Testis (tissue), 3 donors: ENCODE data around the gene FSCN2. TPM values are rescaled to one million over a fixed set of nuclear protein-coding genes. Genes with fewer than 3 reads are reported as not detected.

Experiments
- DNase-seq: peaks from one replicate; pipeline ENCODE4 v3.0.0-alpha.2; 2019
- H3K27ac ChIP-seq, 2 donors: fragments of 200-600 bp; sonication (generic); one replicate each; pipeline ENCODE4 v1.5.1; 2019
- H3K27me3 ChIP-seq: fragments of 200-600 bp; sonication (generic); one replicate; pipeline ENCODE4 v1.5.1; 2019
- H3K36me3 ChIP-seq: fragments of 200-600 bp; sonication (generic); one replicate; pipeline ENCODE4 v1.5.1; 2017; ENCODE audit warnings: low read depth; ENCODE audit errors: missing control alignments
- H3K4me1 ChIP-seq: fragments of 200-600 bp; sonication (generic); one replicate; pipeline ENCODE4 v1.5.1; 2019
- H3K4me3 ChIP-seq, 2 donors: fragments of 200-600 bp; sonication (generic); one replicate each; pipeline ENCODE4 v1.5.1; 2017 to 2019
- H3K9me3 ChIP-seq: fragments of 200-600 bp; sonication (generic); one replicate; pipeline ENCODE4 v1.5.1; 2017
- CTCF ChIP-seq, 3 experiments: fragments of 450-650 bp in 2 of 3; fragments of 200-600 bp in 1 of 3; sonication (generic) in 1 of 3; IDR thresholded peaks; one replicate each; pipeline ENCODE4 v1.5.1; 2016 to 2019; ENCODE audit warnings: antibody characterized with exemption in 3 of 3, mild to moderate bottlenecking in 2 of 3, moderate library complexity in 1 of 3
- POLR2A ChIP-seq: fragments of 450-650 bp; IDR thresholded peaks from one replicate; pipeline ENCODE4 v1.6.1; 2017; ENCODE audit warnings: antibody characterized with exemption, mild to moderate bottlenecking, moderate library complexity
- WGBS, 2 donors: methylation state at CpG; one replicate each; pipeline ENCODE4 v1.1.5; 2018; 5-methylcytosine and 5-hydroxymethylcytosine counted together
- intact Hi-C: fragments of 100-400 bp; cut with DNase I; formaldehyde crosslinking; loops from one replicate; pipeline ENCODE4 v1.15.1; 2023; ENCODE audit warnings: low total_unique reads
- polyA plus RNA-seq: library from polyadenylated mRNA; stranded (reverse); fragments of 350-450 nt; fragmentation: Illumina TruSeq; extraction: RNeasy Lipid Tissue Mini Kit (QIAGEN cat#74804); gene quantifications from one replicate; pipeline ENCODE4 v1.2.3, GENCODE V29; 2014; ENCODE audit warnings: low read depth, low replicate concordance; ENCODE audit not compliant: insufficient read depth
- total RNA-seq, 2 donors: library from RNA; depleted of rRNA; stranded (reverse); fragments of >200 nt; gene quantifications; one replicate each; pipeline ENCODE4 v1.2.3, GENCODE V29; 2016

FSCN2 gene
- total and polyA plus RNA-seq, 3 donors from 2014 or later: 0.37 to 4.0 (median 3.5) TPM

- Histone ChIP-seq H3K36me3 (no peaks in the 10 kb centered on the region), H3K9me3 (no peaks in the 10 kb centered on the region), H3K4me1 (peaks cover 39% of the 10 kb centered on the region), H3K4me3 (peak overlapping the region; percentile 74 to 96), H3K27me3 (no peaks in the 10 kb centered on the region), H3K27ac (peak overlapping the region; percentile 99 to 100)
- intact Hi-C loops: no loop called here
- peak; percentile 83 for DNase-seq
- WGBS, 2 donors: 2 to 5% methylated on average over 4 to 16 of the region's 82 CpGs
- TF ChIP-seq POLR2A (no peak), CTCF (IDR thresholded peaks at IDR 0.05) (no peak)
These were observed 13.2 kb upstream of the FSCN2 start for GRCh38 chr17:81514739-81515529.

- Histone ChIP-seq H3K4me3 (peak overlapping the region; percentile 74 to 96), H3K4me1 (peaks cover 39% of the 10 kb centered on the region), H3K36me3 (no peaks in the 10 kb centered on the region), H3K27me3 (no peaks in the 10 kb centered on the region), H3K27ac (peak overlapping the region; percentile 81 to 100), H3K9me3 (no peaks in the 10 kb centered on the region)
- intact Hi-C loops: no loop called here
- no peak for TF ChIP-seq CTCF (IDR thresholded peaks at IDR 0.05)
- WGBS, 2 donors: 57 to 61% methylated on average over 19 of the region's 19 CpGs
- DNase-seq: no peak
These were observed 12.6 kb upstream of the FSCN2 start for GRCh38 chr17:81515530-81516041.

GRCh38 chr17:81516439-81516838 is 11.7 kb upstream of the FSCN2 start:
- DNase-seq: no peak
- Histone ChIP-seq H3K36me3 (no peaks in the 10 kb centered on the region), H3K9me3 (no peaks in the 10 kb centered on the region), H3K4me3 (no peak overlapping the region), H3K27me3 (no peaks in the 10 kb centered on the region), H3K27ac (no peak overlapping the region), H3K4me1 (peaks cover 39% of the 10 kb centered on the region)
- intact Hi-C loops: no loop called here
- WGBS, 2 donors: 90 to 100% methylated on average over 1 to 4 of the region's 4 CpGs
- TF ChIP-seq CTCF (IDR thresholded peaks at IDR 0.05) (no peak), POLR2A (no peak)

GRCh38 chr17:81517009-81517338 is 11.2 kb upstream of the FSCN2 start:
- Histone ChIP-seq H3K27me3 (no peaks in the 10 kb centered on the region), H3K27ac (no peak overlapping the region), H3K36me3 (no peaks in the 10 kb centered on the region), H3K9me3 (no peaks in the 10 kb centered on the region), H3K4me3 (no peak overlapping the region), H3K4me1 (peaks cover 39% of the 10 kb centered on the region)
- intact Hi-C loops: no loop called here
- 89 to 92% methylated on average over 5 to 9 of the region's 9 CpGs for WGBS, 2 donors
- no peak for TF ChIP-seq POLR2A
- TF ChIP-seq CTCF (IDR thresholded peaks at IDR 0.05): no peak
- DNase-seq: no peak
